CD4-positive, alpha-beta T cell treated with Interleukin-15 for 4 hours (primary cell): ENCODE results near the gene WASHC2C.
"Not testable (repeated sequence)": the region's sequence is repeated elsewhere in the genome, so short reads cannot be mapped to it uniquely, and the experiment has no call there.

Experiments
- DNase-seq: peaks from one replicate; pipeline ENCODE4 v3.0.0-alpha.2; 2020; ENCODE audit warnings: low spot score

WASHC2C gene, protein sequence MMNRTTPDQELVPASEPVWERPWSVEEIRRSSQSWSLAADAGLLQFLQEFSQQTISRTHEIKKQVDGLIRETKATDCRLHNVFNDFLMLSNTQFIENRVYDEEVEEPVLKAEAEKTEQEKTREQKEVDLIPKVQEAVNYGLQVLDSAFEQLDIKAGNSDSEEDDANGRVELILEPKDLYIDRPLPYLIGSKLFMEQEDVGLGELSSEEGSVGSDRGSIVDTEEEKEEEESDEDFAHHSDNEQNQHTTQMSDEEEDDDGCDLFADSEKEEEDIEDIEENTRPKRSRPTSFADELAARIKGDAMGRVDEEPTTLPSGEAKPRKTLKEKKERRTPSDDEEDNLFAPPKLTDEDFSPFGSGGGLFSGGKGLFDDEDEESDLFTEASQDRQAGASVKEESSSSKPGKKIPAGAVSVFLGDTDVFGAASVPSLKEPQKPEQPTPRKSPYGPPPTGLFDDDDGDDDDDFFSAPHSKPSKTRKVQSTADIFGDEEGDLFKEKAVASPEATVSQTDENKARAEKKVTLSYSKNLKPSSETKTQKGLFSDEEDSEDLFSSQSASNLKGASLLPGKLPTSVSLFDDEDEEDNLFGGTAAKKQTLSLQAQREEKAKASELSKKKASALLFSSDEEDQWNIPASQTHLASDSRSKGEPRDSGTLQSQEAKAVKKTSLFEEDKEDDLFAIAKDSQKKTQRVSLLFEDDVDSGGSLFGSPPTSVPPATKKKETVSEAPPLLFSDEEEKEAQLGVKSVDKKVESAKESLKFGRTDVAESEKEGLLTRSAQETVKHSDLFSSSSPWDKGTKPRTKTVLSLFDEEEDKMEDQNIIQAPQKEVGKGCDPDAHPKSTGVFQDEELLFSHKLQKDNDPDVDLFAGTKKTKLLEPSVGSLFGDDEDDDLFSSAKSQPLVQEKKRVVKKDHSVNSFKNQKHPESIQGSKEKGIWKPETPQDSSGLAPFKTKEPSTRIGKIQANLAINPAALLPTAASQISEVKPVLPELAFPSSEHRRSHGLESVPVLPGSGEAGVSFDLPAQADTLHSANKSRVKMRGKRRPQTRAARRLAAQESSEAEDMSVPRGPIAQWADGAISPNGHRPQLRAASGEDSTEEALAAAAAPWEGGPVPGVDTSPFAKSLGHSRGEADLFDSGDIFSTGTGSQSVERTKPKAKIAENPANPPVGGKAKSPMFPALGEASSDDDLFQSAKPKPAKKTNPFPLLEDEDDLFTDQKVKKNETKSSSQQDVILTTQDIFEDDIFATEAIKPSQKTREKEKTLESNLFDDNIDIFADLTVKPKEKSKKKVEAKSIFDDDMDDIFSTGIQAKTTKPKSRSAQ (N-terminal part only)

DNA sequence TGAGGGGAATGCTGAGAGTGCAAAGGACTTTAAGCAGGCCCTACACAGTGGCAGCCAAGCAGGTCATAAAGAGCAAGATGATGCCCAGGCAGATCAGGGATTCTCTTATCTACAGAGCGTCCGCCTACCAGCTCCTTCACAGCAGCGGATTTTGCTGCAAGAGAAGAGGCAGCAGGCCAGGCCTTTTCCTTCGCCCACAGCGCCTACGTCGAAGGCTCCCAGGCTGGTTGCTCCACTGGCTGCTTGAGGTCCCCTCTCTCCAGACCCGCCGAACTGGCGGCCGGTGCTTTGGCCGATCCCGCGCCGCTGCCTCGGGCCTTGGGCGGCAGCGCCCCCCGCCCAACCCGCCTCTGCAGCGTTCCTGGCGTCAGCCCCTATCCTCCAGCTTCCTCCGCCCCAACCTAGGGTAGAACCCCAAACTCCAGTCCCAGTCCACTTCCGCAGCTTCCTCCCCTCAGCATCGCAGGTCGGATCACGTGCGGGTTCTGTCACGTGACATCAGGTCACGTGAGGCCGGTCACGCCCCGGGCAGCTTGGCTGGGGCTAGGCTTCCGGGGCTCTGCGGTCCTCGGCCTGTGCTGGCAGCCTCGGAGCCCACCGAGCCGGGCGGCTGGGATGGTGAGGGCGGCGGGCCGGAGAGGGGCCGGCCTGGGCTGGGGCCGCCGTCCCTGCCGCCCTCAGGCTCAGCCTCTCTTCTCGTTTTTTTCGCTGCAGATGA is at the start of gene WASHC2C:
Gene WASHC2C, plus strand, starts transcription at position 564 of the 718 bp plus-strand sequence. Its CDS starts 52 bp downstream, at position 616.
- peak; percentile 95 for DNase-seq

DNA sequence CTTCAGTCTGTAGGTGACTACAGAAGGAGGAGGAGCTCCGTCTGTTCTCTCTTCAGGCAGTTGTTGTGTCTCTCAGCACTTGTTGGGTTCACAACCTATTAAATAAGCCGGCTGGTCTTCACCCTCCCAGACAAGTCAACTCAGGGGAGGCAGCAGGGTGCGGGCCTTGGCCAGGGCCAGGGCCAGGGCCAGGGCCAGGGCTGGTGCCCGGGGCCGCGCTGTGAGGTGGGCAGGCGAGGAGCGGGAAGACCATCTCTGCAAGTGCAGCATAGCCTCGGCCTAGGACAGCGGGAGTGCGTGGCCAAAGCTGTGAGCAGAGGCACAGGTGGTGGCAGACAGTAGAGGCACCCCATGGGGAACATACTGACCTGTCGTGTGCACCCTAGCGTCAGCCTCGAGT is 48.6 kb upstream of the WASHC2C start:
- DNase-seq = not testable (repeated sequence)

DNA sequence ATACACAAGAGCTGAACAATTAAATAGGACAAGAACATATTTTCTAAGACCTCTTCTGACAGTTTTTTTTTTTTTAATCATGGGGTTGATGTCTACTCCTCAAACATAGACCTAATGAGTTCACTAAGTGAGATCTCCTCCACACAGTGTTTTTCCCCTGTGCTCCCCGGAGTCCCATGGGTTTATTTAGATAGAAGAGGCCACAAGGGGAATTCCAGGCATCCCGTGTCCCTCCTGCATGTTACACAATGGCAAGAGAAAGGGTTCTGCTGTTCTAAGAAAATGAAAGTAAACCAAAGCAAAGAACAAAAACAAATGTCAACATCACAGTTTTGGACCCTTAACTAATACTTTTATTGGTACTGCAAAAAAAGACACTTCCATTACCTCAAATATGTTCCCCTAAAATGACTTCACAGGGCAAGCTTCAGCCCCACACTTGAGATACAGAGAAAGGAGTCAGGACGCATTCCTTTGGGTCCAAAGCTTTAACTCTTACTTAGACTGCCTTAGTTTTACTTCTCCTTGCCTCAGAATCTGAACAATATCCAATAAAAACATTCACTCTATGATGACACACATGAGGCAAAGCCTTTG is 16.8 kb upstream of the WASHC2C start:
- DNase-seq = not testable (repeated sequence)

DNA sequence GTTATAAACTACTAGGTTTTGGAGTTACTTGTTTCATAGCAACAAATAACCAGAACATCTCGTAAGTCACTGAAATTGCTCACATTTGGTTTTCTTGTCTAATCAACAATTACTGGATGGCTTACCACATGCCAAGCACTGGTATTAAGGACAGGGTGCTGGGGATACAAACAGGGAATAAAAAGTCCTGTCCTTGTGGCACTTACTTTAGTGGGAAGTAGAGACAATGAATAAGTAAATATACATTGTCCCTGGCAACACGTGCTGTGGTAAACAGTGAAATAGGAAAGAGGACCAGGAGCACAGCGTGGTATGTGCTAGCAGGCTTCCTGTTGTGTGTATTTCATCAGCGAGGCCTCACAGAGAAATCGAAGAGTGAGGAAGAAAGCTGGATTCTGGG is 15.8 kb upstream of the WASHC2C start:
- DNase-seq = not testable (repeated sequence)

DNA sequence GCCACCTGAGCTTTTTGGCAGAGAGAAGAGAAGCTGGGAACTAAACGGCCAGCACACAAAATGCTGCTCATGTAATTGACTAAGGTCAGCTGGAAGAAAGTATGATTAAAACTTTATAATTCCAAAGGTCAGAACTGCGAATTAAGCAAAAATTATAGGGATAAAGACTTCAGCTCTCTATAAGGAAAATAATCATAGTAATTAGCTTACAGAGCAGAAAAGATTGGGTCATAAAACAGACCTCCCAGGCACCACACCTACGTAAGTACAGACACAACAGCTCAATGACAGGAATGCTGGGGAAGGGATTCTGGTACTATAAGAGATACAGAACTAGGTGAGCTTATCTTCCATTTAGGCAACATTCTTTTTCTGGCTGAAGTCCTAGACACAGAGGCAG is 10.0 kb upstream of the WASHC2C start:
- not testable (repeated sequence) for DNase-seq

DNA sequence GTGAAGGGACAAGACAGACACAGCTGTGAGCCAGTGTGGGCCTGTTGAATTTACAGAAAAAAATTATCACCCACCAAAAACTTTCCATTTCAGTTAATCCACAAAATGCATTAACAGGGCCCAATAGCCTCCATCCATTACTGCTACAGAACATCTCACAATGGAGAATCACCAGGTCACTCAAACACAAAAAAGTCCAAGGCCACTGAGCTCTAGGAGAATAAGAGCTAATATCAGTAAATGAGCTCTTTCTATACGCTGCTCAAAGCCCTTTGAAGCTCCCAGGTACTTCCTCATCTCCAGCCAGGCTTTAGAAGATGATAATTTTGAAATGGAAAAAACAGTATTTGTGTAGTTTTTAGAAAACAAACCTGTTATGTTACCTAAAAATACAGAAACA is 9.4 kb upstream of the WASHC2C start:
- not testable (repeated sequence) for DNase-seq

DNA sequence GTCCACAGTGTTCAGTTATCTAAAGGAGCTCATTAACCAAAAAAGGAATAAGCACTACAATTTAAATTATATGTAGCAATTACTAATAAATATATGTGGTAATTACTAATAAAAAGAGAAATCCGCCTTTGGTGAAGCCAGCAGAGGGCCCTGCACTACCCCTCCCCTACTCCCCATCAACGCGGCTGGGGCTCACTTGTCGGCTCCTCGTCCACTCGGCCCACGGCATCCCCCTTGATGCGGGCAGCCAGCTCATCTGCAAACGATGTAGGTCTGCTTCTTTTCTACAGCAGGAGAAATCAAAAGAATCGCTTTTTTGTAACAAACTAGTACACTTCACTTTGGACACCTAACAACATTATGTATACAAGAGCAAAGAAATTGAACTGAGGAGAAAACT is 5.6 kb upstream of the WASHC2C start:
- not testable (repeated sequence) for DNase-seq

DNA sequence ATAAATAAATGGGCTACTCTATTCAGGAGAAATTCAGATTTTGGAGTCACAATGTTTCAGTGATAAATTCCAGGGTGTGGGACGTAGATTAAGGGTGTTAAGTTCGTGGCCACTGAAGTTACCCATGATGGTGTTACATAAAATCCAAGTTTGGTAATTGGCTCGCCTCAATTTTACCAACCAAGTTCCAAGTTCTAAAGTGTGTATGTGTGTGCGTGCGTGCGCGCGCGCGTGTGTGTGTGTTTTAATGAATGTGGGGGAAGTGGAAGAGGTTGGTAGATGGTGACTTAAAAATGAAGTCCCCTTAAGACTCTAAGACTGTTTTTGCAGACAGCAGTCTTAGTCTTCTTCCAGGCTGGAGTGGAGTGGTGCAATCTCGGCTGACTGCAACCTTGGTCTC is 3.2 kb upstream of the WASHC2C start:
- DNase-seq = not testable (repeated sequence)

DNA sequence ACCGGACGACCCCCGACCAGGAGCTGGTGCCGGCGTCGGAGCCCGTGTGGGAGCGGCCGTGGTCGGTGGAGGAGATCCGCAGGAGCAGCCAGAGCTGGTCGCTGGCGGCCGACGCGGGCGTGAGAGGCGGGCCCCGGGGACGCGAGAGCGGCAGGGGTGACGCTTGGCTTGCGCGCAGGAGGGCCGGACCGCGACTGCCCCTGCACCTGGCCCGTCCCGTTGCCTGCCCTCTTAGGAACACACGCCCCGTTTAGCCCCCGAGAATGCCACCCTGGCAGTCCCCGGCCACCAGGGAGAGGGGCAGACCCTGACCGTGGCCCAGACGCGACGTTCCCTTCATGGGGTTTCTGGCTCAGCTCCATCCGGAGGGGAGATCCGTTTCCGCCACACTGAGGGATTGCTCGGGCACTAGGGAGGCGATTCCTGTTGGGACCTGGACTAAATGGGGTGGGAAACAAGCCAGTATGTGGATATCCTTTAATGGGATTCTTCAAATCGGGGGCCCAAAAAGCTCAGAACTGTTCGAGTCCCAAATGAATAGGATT is 427 bp downstream of the WASHC2C start:
- not testable (repeated sequence) for DNase-seq

DNA sequence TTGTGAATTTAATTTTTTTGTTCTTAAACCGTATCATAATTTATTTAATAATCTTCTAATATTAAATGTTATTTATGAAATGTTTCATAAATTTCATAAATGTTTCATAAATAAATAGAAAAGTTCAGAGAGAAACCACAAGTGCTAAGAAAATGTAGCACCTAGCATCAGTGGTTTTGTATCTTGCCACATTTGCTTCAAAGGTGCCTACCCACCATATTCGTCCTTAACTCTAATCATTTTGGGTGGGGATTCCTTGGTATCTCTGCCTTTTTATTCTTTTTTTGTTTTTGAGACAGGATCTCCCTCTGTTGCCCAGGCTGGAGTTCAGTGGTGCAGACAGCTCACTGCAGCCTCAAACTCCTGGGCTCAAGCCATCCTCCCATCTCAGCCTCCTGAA is 7.4 kb downstream of the WASHC2C start:
- DNase-seq = not testable (repeated sequence)

DNA sequence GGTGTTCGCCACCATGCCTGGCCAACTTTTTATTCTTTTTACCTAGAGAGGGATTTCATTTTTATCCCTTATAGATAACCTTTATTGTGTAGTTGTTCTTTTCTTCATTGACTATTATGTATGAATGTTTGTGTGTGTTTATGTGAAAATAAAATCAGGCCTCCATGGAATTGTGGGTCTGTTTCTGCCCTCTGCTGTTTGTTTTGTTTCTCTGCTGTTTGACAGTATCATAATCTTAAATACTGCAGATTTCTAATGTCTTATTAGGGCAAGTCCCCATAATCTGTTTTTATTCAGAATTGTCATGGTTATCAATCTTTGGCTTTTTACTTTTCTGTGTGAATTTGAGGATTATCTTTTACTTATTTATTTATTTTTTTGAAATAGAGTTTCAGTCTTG is 7.8 kb downstream of the WASHC2C start:
- not testable (repeated sequence) for DNase-seq

DNA sequence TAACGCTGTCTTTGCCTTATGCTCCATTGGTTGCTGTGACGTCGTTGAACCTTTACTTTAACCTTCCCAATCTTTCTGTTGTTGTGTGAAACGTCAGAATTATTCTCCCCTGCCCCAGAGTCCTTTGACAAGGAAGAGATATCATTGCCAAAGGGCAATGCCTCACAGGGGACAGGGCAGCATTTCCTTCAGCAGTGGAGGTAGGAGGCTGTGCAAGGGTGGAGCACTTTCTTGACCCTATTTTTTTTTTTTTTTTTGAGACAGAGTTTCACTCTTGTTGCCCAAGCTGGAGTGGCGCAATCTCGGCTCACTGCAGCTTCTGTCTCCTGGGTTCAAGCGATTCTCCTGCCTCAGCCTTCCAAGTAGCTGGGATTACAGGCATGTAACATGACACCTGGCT is 14.5 kb downstream of the WASHC2C start:
- DNase-seq = not testable (repeated sequence)

DNA sequence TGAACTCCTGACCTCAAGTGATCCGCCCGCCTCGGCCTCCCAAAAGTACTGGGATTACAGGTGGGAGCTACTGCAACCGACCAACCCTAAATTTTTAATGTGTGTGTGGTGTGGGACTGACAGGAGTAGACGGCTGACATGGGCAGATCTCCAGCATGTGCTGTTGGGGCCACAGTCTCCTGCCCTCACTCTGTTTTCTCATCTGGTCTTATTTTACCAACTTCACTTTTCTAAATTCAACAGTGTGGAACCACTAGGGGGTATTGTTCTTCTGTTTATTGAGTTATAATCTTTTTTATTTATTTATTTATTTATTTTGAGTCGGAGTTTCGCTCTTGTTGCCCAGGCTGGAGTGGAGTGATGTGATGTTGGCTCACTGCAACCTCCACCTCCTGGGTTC is 14.9 kb downstream of the WASHC2C start:
- DNase-seq = not testable (repeated sequence)

DNA sequence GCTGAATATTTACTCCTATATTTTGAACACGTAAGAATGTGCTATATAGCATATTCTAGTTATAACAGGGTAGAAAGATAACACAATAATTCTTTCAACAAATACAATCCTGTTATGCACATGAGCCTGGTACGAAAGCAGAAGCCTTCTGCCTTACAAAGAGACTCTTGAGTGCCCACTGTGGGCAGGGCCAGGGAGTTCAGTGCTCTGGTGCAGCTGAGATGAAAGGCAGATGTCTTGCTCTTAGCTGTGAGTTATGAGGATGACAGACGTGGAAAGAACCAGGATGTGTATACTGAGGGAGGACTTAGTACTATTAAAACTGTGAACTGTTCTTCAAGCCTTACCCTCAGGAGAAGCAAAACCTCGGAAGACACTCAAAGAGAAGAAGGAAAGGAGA is 24.1 kb downstream of the WASHC2C start:
- DNase-seq = not testable (repeated sequence)

DNA sequence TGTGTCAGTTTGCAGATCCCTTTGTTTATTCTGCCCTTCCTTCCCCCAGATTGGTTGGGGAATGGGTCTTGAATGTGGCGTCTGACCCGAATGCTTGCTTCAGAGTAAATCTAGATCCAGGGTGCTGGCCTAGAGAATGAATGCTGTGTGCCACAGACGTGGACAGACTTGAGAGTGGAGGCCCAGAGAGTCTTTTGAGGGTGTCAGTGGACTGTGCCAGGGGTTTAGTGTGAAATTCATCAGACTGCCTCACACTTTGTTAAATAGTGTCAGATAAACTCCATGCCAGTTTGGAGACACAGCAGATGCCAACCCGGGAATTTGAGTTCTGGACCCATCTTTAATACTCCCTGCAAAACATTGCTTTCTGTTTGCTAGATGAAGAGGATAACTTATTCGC is 25.1 kb downstream of the WASHC2C start:
- DNase-seq = not testable (repeated sequence)

DNA sequence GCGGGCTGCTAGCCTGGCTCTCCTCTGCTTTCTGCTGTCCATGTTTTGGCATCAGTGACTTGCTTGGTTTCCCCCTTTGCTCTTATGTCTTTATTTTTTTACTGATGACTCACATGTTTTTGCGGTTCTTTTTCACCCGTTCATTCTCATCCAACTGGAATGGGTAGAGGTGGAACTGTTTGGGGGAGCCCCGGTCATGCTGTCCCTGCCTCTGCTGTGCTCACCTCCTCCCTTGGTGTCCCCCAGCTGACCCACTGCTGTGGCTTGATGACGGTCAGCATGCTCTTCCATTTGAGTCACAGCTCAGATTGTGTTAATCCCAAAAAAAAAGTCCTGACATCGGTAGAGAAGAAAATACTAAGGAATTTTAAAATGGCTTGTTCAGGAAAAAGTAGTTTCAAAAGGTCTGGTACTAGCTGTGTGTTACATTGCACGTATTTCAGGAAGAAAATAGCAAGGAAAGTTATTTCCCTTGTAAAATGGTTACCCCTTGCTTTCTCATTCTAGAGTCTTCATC is 27.0 kb downstream of the WASHC2C start:
- not testable (repeated sequence) for DNase-seq

DNA sequence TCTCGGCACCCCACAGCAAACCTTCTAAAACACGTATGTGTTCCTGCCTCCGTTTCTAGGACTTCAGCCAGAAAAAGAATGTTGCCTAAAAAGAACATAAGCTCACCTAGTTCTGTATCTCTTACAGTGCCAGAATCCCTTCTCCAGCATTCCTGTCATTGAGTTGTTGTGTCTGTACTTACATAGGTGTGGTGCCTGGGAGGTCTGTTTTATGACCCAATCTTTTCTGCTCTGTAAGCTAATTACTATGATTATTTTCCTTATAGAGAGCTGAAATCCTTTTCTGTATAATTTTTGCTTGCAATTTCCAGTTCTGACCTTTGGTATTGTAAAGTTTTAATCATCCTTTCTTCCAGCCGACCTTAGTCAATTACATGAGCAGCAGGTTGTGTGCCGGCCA is 28.0 kb downstream of the WASHC2C start:
- DNase-seq = not testable (repeated sequence)

DNA sequence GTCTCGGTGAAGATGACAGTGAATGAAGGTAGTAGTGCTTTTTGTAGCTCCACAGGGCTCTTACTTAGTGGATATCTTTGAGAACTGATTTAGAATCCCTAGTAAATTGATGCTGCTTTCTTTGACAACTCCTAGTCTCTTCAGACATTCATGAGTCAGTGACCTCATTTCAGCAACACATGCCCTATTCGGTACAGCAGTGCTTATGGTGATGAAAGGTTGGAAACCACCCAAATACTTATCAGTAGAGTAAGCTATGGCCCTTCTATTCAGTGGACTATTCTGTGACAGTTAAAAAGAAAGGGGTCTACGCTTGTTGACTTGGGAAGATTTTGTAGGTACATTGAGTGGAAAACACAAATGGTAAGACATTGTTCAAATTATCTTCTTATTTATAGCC is 29.0 kb downstream of the WASHC2C start:
- DNase-seq = not testable (repeated sequence)

DNA sequence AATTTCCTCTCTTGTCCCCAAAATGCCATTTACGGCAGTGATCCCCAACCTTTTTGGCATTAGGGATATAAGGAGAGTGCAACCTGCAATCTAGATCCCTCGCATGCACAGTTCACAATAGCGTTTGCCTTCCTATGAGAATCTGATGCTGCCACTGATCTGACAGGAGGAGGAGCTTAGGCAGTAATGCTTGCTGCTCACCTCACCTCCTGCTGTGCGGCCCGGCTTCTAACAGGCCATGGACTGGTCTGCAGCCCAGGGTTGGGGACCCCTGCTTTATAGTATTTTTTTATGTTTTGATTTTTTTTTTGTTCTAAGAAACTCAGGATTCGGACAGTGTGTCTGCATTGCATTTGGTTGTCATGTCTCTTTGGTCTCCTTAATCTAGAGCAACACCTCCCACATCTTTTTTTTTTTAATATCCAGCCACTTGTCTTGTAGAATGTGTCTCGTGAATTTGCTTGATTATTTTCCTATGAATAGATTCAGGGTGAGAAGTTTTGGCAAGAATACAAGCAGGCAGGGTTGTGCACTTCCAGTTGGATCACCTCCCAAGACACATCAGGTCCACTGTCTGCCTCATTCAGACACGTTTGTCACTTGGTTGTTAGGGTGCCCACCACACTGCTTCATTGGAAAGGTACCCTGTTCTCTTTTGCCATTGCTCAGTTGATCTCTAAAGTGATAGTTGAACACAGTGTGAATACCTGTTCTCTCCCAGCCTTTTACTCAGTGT is 30.8 kb downstream of the WASHC2C start:
- DNase-seq = not testable (repeated sequence)

DNA sequence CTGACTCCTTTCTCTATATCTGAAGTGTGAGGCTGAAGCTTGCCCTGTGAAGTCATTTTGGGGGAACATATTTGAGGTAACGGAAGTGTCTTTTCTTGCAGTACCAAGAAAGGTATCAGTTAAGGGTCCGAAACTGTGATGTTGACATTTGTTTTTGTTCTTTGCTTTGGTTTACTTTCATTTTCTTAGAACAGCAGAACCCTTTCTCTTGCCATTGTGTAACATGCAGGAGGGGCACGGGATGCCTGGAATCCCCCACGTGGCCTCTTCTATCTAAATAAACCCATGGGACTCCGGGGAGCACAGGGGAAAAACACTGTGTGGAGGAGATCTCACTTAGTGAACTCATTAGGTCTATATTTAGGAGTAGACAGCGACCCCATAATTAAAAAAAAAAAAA is 34.6 kb downstream of the WASHC2C start:
- not testable (repeated sequence) for DNase-seq
